GM19035 (cell line): ENCODE measurements around the gene TRAPPC5.

Source experiments
- ATAC-seq: cut with Tn5 transposase; IDR thresholded peaks from one replicate; pipeline ENCODE4 v1.9.1; 2021; ENCODE audit not compliant: unreplicated experiment

Gene TRAPPC5

DNA sequence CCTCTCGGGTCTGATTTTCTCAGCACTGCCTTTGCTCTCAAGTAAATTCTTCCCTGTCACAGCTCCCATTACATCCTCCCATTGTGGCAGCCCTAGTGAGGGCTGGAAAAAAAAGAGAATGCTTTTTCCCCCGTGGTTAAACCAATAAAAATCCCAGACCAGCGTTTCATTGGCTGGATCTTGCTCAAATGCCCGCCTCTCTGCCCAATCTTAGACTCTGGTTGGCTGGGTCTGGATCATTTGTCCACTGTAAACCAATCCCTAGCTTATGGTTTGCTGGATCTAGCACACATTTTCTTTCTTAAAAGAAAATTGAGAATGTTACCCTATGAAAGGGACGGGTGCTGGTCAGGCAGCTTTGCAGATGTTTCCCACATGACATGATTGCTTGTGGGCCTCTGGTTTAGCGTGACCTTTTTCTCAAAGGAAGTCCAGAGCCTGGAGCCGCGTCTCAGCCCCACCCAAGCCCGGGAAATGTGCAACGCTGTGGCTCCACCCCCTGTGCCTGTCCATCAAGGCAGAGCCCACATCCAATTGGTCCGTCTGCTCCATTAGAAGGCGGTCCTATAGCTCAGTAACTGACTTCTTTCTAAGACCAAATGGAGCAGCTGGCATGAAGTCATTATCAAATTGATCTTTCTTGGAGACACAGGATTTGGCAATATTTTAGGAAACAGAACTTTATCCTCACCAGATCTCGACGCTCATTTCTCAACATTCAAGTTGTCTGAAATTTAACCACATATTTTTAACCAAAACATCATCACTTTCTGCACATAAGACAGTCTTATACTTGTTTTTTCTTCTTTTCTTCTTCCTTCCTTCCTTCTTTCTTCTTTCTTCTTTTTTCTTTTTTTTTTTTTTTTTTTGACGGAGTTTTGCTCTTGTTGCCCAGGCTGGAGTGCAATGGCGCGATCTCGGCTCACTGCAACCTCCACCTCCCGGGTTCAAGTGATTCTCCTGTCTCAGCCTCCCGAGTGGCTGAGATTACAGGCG lies 6.3 kb upstream of the TRAPPC5 start:
- no peak for ATAC-seq

DNA sequence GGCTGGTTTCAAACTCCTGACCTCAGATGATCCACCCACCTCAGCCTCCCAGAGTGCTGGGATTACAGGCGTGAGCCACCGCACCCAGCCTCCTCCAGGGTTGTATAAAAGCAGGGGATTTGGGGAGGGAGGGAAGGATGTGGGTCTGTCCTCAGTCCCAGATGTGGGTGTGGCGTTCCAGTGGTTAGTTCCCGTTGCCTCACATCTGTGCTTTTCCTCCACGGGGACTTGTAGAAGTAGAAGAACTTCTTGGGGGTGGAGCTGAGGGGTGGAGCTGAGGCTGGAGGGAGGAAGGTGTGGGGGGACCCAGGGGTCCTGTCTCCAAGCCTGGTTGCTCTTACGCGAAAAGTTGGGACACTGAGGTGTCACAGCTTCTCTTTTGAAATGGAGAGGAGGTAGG lies 4.3 kb upstream of the TRAPPC5 start:
- ATAC-seq: no peak

DNA sequence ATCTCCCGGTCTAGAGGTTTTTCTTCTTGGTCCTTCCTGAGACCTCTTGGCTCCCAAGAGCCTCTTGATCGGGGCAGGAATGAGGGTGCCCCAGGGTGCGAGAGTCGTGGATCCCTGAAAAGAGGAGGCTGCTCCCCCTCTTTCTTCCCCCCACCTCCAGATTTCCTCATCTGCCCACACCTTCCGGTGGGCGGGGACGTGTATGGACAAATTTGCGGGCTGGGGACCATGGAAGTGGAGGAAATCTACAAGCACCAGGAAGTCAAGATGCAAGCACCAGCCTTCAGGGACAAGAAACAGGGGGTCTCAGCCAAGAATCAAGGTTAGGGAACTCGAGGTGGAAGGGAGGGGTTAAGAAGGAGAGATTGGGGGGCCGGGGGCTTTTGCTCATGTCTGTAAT lies 3.8 kb upstream of the TRAPPC5 start, which contains the start of gene MCEMP1:
TSS of gene MCEMP1 (plus strand) at position 237 of the 400 bp plus-strand sequence. CDS start at position 268, 31 bp downstream.
- ATAC-seq: no peak

DNA sequence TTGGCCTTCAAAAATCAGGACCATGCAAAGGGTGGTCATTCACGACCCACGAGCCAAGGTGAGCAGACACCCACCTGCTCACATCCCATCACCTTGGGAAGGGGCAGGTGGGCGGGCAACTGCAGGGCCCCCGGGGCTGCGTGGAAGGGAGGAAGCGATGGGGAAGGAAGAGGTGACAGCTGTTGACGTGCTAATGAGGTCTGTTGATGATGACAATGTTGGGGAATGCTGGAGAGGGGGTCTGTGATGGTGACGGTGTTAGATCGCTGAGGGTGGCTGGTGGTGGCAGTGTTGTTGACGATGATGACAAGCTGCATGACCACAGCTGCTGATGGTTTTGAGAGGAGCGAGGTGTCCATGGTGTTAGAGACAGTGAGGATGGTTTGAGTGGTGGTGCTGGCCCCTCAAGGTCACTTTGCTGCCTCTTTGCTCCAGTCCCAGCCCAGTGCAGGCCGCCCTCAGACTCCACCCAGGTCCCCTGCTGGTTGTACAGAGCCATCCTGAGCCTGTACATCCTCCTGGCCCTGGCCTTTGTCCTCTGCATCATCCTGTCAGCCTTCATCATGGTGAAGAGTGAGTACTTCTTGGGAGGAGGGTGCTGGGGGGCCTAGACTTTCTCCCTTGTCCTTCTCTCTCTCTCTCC lies 2.8 kb upstream of the TRAPPC5 start:
- no peak for ATAC-seq

DNA sequence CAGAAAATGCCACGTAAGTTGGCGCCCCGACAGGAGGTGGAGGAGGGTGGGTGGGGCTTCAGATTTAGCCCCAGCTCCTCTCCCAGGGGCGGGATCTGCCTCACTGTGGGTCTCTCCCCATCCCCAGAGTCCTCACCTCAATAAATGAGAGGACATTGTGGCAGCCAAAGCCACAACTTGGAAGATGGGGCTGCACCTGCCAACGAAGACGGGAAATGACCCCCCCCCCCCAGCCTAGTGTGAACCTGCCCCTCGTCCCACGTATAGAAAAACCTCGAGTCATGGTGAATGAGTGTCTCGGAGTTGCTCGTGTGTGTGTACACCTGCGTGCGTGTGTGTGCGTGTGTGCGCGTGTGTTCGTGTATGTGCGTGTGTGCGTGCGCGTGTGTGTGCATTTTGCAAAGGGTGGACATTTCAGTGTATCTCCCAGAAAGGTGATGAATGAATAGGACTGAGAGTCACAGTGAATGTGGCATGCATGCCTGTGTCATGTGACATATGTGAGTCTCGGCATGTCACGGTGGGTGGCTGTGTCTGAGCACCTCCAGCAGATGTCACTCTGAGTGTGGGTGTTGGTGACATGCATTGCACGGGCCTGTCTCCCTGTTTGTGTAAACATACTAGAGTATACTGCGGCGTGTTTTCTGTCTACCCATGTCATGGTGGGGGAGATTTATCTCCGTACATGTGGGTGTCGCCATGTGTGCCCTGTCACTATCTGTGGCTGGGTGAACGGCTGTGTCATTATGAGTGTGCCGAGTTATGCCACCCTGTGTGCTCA lies 1.5 kb upstream of the TRAPPC5 start:
- ATAC-seq: no peak

DNA sequence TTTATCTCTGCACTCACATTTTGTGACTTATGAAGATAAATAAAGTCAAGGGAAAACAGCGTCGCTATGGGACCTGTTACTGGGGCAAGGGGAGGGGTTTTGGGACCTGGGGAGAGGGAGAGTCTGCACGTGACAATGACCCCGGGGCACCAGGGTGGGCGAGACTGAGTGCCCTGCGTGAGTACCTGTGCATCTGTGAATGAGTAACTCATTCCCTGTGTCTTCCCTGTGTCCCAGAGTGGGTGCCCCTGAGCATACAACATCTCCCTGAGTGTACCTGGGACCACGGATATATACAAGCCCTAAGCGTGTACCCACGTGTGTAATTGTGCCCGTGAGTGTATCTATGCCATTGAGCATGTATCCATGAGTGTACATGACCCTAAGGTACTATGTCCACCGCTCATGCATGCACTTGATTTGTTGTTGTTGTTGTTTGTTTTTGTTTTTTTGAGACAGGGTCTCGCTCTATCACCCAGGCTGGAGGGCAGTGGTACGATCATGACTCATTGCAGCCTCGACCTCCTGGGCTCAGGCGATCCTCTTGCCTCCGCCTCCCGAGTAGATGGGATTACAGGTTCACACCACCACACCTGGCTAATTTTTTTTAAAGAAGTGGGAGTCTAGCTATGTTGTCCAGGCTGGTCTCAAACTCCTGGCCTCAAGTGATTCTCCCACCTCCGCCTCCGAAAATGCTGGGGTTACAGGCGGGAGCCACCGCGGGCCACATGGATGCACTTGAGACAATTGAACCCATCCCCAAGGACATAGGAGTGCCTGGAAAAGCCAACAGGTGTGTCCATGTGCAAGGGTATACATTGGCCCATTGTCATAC lies 645 bp upstream of the TRAPPC5 start:
- no peak for ATAC-seq

DNA sequence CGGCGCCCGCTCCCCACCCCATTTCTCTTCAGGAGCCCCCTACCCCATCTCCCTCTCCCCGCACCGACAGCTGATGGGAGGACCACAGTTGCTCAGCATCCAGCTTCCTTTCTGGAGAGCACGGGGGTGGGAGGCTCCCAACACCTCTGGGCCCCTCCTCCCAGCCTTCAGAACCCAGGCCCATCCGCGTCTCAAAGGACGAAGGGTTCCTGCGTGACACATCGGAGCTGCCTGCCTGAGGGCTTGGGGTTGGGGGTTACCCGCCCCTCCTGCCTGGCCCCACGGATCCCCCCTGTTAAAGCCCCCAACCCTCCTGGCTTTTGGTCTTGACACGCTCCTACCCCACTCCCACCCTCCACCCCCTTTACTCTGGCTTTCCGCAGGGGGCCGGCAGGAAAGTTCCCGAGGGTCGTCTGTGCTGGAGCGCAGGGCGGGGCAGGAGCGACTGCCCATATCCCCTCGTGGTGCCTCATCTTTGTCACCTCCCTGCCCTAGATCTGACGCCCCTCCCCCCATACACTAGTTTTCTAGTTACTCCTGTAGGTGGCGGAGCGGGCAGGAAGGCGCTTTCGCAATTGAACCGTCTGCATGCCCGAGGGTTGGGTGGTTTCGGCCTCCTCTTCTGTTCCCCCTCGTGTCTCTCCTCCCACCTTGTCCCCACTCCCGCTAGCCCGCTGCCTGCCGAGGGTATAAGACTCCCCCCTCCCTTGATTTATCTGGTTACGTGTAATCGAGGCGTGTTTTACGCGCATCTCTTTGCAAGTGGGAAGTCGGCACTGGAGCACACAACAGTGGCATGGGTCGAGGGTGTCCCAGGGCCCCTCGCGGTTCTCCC lies 924 bp downstream of the TRAPPC5 start:
- peak; percentile 12 for ATAC-seq

DNA sequence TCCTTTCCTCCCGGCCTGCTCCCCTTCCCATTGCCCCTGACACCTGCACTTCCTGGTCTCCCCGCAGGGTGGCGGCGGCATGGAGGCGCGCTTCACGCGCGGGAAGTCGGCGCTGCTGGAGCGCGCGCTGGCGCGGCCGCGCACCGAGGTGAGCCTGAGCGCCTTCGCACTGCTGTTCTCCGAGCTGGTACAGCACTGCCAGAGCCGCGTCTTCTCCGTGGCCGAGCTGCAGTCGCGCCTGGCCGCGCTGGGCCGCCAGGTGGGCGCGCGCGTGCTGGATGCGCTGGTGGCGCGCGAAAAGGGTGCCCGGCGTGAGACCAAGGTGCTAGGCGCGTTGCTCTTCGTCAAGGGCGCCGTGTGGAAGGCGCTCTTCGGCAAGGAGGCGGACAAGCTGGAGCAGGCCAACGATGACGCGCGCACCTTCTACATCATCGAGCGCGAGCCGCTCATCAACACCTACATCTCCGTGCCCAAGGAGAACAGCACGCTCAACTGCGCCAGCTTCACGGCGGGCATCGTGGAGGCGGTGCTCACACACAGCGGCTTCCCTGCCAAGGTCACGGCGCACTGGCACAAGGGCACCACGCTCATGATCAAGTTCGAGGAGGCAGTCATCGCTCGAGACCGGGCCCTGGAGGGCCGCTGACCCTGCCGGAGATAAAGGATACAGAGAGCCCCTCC lies 1.7 kb downstream of the TRAPPC5 start:
- ATAC-seq: no peak

DNA sequence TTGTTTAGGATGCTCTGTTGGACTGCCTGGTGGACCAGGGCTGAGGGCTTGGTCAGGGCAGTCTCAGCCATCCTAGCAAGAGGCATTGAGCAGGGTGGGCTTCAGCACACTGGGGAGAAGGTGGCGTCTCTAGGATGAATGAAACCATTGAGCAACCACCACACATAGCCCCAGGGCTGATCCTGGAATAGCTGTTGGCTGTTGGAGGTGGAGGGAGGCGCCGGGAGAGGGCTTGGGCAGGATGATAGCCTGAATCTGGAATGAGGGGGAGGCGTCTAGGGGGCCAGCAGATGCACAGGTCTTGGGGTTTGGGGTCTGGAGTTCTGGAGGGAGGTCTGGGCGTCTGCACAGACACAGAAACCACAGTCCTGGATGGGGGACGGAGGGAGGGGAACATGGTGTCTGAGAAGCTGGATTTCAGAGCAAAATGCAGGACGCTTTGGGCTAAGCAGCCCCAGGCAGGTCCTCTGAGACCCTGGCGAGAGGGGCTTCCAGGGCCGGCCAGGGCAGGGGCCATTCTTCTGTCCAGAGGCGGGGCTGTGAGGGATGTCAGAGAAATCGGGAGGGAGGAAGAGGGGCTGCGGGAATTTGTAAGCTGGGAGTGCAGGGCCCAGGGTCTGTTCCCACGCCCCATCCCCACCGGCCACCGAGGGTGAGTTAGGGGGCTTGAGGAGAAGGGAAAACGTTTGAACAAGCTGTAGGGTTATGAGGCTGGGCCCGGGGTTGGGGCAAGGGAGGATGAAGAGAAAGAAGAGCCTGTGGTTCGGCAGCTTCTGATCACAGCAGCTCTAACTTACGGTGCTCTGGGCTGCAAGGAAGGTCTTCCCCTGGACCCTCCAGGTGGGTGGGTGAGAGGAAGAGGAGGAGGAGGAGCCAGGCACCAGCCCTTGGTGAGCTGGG lies 5.2 kb downstream of the TRAPPC5 start:
- no peak for ATAC-seq

DNA sequence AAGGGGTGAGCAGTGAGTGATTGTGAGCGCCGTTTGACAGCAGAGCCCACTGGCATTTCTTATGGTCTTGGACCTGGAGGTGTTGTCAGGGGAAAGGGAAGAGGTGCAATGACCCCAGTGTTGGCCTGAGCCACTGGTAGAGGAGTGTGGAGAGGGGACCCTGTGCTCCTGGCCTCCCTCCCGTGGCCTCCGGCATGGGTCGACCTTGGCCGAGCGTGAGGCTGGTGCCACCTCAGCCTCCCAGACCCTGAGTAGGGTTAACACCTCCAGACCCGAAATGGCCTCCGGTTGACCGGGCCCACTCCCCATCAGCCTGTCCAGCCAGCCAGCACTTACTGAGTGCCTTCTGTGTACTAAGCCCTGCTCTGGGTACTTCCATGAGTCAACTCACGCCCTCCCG lies 6.5 kb downstream of the TRAPPC5 start:
- ATAC-seq: no peak

DNA sequence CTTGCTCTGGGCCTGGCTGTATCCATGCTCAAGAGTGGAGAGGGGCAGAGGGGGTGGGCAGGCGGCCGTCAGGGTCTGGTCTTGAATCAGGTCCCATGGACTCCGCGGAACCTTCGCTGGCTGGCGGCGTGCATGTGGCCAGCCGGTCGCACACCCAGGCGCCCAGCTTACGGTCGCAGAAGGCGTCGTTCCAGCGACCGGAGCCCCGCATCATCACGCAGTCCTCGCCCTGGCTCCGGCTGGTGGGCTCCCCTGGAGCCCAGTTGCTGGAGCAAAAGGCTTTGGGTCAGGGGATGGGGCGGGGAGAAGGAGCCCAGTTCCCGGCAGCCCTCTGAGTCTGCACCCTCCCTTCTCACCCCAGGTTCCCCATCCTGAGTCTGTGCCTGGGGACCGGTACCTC lies 8.5 kb downstream of the TRAPPC5 start:
- ATAC-seq: no peak

DNA sequence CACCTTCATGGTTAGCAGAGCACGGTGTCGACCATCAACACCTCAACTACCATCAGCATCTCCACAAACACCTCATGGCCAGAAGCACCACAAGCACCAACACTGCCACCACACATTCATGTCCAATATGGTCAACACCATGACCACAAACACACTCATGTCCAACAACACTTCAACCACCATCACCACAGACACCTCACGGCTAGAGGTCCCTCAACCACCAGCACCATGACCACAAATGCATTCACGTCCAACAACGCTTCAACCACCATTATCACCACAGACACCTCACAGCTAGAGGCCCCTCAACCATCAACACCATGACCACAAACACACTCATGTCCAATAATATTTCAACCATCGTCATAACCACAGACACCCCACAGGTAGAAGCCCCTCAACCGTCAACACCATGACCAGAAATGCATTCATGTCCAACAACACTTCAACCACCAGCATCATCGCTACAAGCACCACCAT lies 10.2 kb downstream of the TRAPPC5 start:
- ATAC-seq: no peak

DNA sequence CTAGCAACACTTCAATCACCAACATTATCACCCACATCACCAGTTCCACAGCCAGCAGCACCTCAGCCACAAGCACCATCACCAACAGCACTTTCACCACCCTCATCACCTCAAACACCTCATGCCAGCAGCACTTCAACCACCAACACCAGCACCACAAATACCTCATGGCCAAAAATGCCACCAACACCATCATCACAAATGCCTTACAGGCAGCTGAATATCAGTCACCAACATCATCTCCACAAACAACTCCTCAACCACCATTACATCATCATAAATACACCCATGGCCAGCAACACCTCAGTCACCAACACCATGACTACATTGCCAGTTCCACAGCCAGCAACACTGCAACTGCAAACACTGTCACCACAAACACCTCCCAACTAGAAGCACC lies 10.9 kb downstream of the TRAPPC5 start:
- ATAC-seq: no peak

DNA sequence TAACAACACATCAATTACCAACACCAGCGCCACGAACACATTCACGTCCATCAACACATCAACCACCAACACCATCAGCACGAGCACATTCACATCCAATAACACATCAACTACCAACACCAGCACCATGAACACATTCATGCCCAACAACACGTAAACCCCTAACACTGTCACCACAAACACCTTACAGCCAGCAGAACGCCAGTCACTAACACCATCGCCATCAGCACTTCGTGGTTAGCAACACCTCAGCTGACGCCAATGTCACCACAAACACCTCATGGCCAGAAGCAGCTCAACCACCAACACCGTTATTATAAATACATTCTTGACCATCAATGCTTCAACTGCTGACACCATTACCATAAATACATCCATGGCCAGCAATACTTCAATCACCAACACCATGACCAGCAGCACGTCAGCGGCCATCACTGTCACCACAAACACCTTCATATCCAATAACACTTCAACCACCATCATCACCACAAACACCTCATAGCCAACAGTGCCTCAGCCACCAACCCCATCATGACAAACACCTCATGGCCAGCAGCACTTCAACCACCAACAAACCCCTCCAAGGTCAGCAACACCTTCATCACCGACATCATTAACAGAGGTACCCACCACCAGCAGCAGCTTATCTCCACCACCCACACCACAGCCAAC lies 11.9 kb downstream of the TRAPPC5 start:
- no peak for ATAC-seq

DNA sequence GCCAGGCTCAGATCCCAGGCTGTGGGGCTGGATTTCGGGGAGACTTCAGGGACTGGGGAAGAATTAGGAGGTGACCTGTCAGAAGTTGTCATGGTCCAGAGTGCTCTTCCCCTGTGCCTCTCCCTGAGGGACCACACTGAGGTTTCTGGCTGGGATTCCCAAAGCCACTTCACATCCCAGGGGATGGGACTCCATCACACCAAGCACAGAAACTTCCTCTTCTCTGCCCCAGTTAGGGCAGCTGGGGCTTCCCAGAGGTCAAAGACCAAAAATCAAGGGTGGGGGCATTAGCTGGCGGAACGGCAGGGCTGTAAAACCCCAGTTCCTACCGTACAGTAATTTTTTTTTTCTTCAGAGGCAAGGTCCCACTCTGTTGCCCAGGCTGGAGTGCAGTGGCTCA lies 13.9 kb downstream of the TRAPPC5 start:
- no peak for ATAC-seq

DNA sequence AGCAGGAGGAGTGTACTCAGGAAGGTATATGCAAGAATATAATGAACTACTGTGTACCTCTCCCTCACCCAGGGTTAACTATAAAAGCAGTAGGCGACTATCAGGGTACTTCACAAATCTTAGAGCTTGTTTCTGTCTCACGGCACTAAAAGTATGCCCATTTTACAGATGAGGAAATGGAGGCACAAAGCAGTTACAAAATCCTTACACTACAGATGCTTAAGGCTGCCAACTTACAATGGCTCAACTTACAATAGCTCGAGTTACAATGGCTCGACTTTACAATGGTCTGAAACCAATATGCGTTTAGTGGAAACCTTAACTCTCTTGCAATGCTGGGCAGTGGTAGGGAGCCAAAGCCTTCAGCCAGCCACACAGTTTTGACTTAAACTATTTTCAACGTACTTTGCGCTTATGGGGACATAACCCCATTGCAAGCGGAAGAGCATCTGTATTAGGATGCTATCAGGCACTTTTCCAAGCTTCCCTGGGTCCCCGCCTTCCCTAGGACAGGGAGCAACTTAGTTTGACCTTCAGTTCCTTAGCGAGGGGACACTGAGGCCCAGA lies 17.2 kb downstream of the TRAPPC5 start:
- no peak for ATAC-seq

DNA sequence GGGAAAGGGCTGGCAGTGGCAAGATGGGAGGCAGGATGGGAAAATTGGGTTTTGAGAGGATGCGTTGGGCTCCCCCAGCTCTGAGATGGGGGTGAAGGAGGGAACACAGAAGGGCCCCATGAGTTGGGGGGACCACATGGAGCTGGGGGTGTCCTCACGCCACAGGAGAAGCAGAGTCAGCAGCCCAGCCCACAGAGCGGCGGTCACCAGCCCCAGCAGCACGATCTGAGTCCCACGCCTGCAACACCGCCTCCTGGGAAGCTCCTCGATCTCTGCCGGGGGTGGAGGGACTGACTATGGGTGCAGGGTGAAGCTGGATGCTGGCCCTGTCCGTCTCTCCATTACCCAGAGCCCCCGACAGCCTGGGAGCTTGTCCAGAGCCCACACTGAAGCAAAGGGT lies 17.9 kb downstream of the TRAPPC5 start:
- ATAC-seq: no peak
